HepG2 (cell line): ENCODE measurements around the gene TCAP. TPM values are rescaled to one million over a fixed set of nuclear protein-coding genes. Genes with fewer than 3 reads are reported as not detected.

ENCODE experiments used
- ATF3 ChIP-seq: sonication (generic); formaldehyde crosslinking; IDR thresholded peaks from 2 replicates; pipeline ENCODE4 v1.4.0; 2020; ENCODE audit warnings: missing genetic modification reagents
- ELF4 ChIP-seq: sonication (generic); formaldehyde crosslinking; IDR thresholded peaks from 2 replicates; pipeline ENCODE4 v1.5.0; 2020; ENCODE audit warnings: missing genetic modification reagents, mild to moderate bottlenecking, moderate library complexity, borderline replicate concordance
- FOXA3 ChIP-seq: IDR thresholded peaks from 2 replicates; pipeline ENCODE4 v1.6.1; 2016; ENCODE audit warnings: missing genetic modification reagents, missing compliant biosample characterization
- HIVEP1 ChIP-seq: sonication (generic); formaldehyde crosslinking; IDR thresholded peaks from 2 replicates; pipeline ENCODE4 v1.4.0; 2020; ENCODE audit warnings: mild to moderate bottlenecking, missing genetic modification reagents
- HMGA1 ChIP-seq: sonication (generic); formaldehyde crosslinking; conservative IDR thresholded peaks from 2 replicates; pipeline ENCODE4 v1.4.0; 2020; ENCODE audit warnings: missing genetic modification reagents
- HNF4G ChIP-seq, 2 experiments: sonication (generic) in 1 of 2; formaldehyde crosslinking in 1 of 2; IDR thresholded peaks; 2 replicates each; pipeline versions ENCODE4 v1.4.0 to v1.6.1; 2011 to 2020; ENCODE audit warnings: borderline replicate concordance in 2 of 2, low read depth in 2 of 2, mild to moderate bottlenecking in 2 of 2, low read length in 1 of 2, missing genetic modification reagents in 1 of 2, moderate library complexity in 1 of 2
- KDM2A ChIP-seq: sonication (generic); formaldehyde crosslinking; IDR thresholded peaks from 2 replicates; pipeline ENCODE4 v1.4.0; 2020; ENCODE audit warnings: low read depth, missing genetic modification reagents, borderline replicate concordance
- KLF6 ChIP-seq: IDR thresholded peaks from 2 replicates; pipeline ENCODE4 v1.8.0; 2016; ENCODE audit warnings: missing biosample characterization, missing genetic modification reagents
- MTF2 ChIP-seq: sonication (generic); formaldehyde crosslinking; IDR thresholded peaks from 2 replicates; pipeline ENCODE4 v1.5.0; 2020; ENCODE audit warnings: missing genetic modification reagents, borderline replicate concordance
- MYC ChIP-seq: sonication (generic); formaldehyde crosslinking; IDR thresholded peaks from 2 replicates; pipeline ENCODE4 v1.9.0; 2021; ENCODE audit warnings: missing genetic modification reagents, borderline replicate concordance
- PRMT3 ChIP-seq: sonication (generic); formaldehyde crosslinking; IDR thresholded peaks from 2 replicates; pipeline ENCODE4 v1.8.1; 2022; ENCODE audit warnings: low read depth, mild to moderate bottlenecking, moderate library complexity, missing genetic modification reagents, borderline replicate concordance
- RNF219 ChIP-seq: sonication (generic); formaldehyde crosslinking; IDR thresholded peaks from 2 replicates; pipeline ENCODE4 v1.5.0; 2020; ENCODE audit warnings: mild to moderate bottlenecking, missing genetic modification reagents
- TSC22D2 ChIP-seq: sonication (generic); formaldehyde crosslinking; IDR thresholded peaks from 2 replicates; pipeline ENCODE4 v1.5.1; 2020; ENCODE audit warnings: missing genetic modification reagents, mild to moderate bottlenecking, borderline replicate concordance
- ZBTB2 ChIP-seq: sonication (generic); formaldehyde crosslinking; IDR thresholded peaks from 2 replicates; pipeline ENCODE4 v1.8.0; 2022; ENCODE audit warnings: low read depth, missing genetic modification reagents
- ZBTB38 ChIP-seq: sonication (generic); formaldehyde crosslinking; IDR thresholded peaks from 2 replicates; pipeline ENCODE4 v1.5.1; 2020; ENCODE audit warnings: mild to moderate bottlenecking, missing genetic modification reagents
- ZBTB49 ChIP-seq: sonication (generic); formaldehyde crosslinking; IDR thresholded peaks from 2 replicates; pipeline ENCODE4 v1.4.0; 2020; ENCODE audit warnings: missing genetic modification reagents, borderline replicate concordance
- ZFAT ChIP-seq: sonication (generic); formaldehyde crosslinking; conservative IDR thresholded peaks from 2 replicates; pipeline ENCODE4 v1.8.1; 2023; ENCODE audit warnings: missing genetic modification reagents, inconsistent platforms
- ZNF549 ChIP-seq: sonication (generic); formaldehyde crosslinking; IDR thresholded peaks from 2 replicates; pipeline ENCODE4 v1.5.0; 2020; ENCODE audit warnings: missing genetic modification reagents
- ZNF563 ChIP-seq: sonication (generic); formaldehyde crosslinking; IDR thresholded peaks from 2 replicates; pipeline ENCODE4 v1.8.0; 2022; ENCODE audit warnings: mild to moderate bottlenecking, moderate library complexity, missing genetic modification reagents
- ZNF7 ChIP-seq: IDR thresholded peaks from 2 replicates; pipeline ENCODE4 v1.6.1; 2016; ENCODE audit warnings: missing biosample characterization, missing genetic modification reagents
- ZNF878 ChIP-seq: sonication (generic); formaldehyde crosslinking; IDR thresholded peaks from 2 replicates; pipeline ENCODE4 v1.8.1; 2023; ENCODE audit warnings: mild to moderate bottlenecking, missing genetic modification reagents, moderate library complexity
- ZSCAN31 ChIP-seq: sonication (generic); formaldehyde crosslinking; IDR thresholded peaks from 2 replicates; pipeline ENCODE4 v1.5.0; 2020; ENCODE audit warnings: low read depth, mild to moderate bottlenecking, missing genetic modification reagents
- polyA plus RNA-seq, 8 experiments: library from polyadenylated mRNA; depleted of rRNA in 3 of 8; stranded (reverse) in 7 of 8; unstranded in 1 of 8; fragments of >200 nt; fragmentation: Illumina TruSeq in 4 of 8; extraction: Trizol in 4 of 8; gene quantifications; 2 replicates each; pipeline versions ENCODE4 v1.2.1 to v1.2.3, GENCODE V29; 2011 to 2016; ENCODE audit warnings: low read depth in 4 of 8, missing spikeins in 1 of 8, mixed read lengths in 1 of 8; ENCODE audit not compliant: insufficient read depth in 1 of 8
- total RNA-seq, 5 experiments: library from RNA; depleted of rRNA; stranded (reverse); fragments of >200 nt; fragmentation: Illumina TruSeq; extraction: Trizol; gene quantifications; 2 replicates each; pipeline ENCODE4 v1.2.3, GENCODE V29; 2016; ENCODE audit warnings: low read depth in 1 of 5

TCAP gene
- total and polyA plus RNA-seq, 2 of the 13 experiments (the other 11 are each of a cell fraction or from before 2014, with no cell fraction given) = 0.24 to 0.65 TPM

- TF ChIP-seq KLF6 (CRISPR knock-in tag) = no peak
- no peak; the same call in 1 of the 2 replicates for TF ChIP-seq ZBTB38
- TF ChIP-seq ATF3 (CRISPR knock-in tag) = no peak
- no peak for TF ChIP-seq HIVEP1
- TF ChIP-seq HNF4G (IDR thresholded peaks at IDR 0.05; ENCODE audit: borderline replicate concordance, low read depth, low read length) = no peak
- TF ChIP-seq HNF4G (CRISPR knock-in tag; IDR thresholded peaks at IDR 0.05; ENCODE audit: borderline replicate concordance, low read depth) = no peak
- TF ChIP-seq ZSCAN31 (CRISPR knock-in tag) = no peak
- no peak for TF ChIP-seq RNF219
- peak; percentile 29; the same call in 1 of the 2 replicates for TF ChIP-seq FOXA3 (CRISPR knock-in tag)
- no peak for TF ChIP-seq PRMT3
- TF ChIP-seq ZFAT = no peak
- no peak for TF ChIP-seq ZBTB49 (CRISPR knock-in tag)
- no peak; the same call in none of the 2 replicates for TF ChIP-seq KDM2A (CRISPR knock-in tag)
- TF ChIP-seq ZNF878 (CRISPR knock-in tag) = no peak
- TF ChIP-seq MYC = no peak
- TF ChIP-seq ELF4 (CRISPR knock-in tag) = no peak
- TF ChIP-seq ZNF7 (CRISPR knock-in tag) = no peak
- no peak for TF ChIP-seq ZBTB2
- no peak for TF ChIP-seq ZNF563
- no peak for TF ChIP-seq MTF2 (CRISPR knock-in tag)
- no peak for TF ChIP-seq HMGA1 (CRISPR knock-in tag)
- no peak for TF ChIP-seq TSC22D2 (CRISPR knock-in tag)
- no peak for TF ChIP-seq ZNF549 (CRISPR knock-in tag)
Observed at GRCh38 chr17:39652587-39653315, 12.4 kb upstream of the TCAP start (continued).
